H1 (cell line): ENCODE measurements around the gene QSOX2. TPM values are rescaled to one million over a fixed set of nuclear protein-coding genes. Genes with fewer than 3 reads are reported as not detected.

Source experiments
- CTCF ChIA-PET: fragments of 300-600 bp; sonication (Branson Sonifier 250); formaldehyde crosslinking; loops from one replicate; lab custom pipeline; 2021; ENCODE audit not compliant: partially characterized antibody; lab: Charles Lee
- POLR2A ChIA-PET: fragments of 300-600 bp; sonication (Branson Sonifier 250); formaldehyde crosslinking; loops from one replicate; lab custom pipeline; 2021; ENCODE audit warnings: inconsistent platforms; ENCODE audit not compliant: partially characterized antibody; lab: Charles Lee
- DNase-seq, 2 experiments: peaks; one replicate each; pipeline versions ENCODE4 v3.0.0 to v3.0.0-alpha.2; 2010 to 2022; ENCODE audit warnings: low spot score in 2 of 2, low read depth in 1 of 2, mixed read lengths in 1 of 2
- FAIRE-seq: peaks from 2 replicates; lab custom pipeline; 2011; peaks lifted over from hg19 to GRCh38; lab: Jason Lieb, UNC
- H2AFZ ChIP-seq: 2 replicates; pipeline ENCODE4 v1.8.1; 2012; ENCODE audit warnings: low read length, inconsistent platforms
- H2AK5ac ChIP-seq: 2 replicates; pipeline ENCODE4 v1.6.1; 2013; ENCODE audit warnings: low read depth, low read length
- H2BK120ac ChIP-seq: replicated peaks from 2 replicates; pipeline ENCODE3; 2013; ENCODE audit warnings: low read depth, low read length, inconsistent platforms
- H2BK12ac ChIP-seq: 2 replicates; pipeline ENCODE4 v1.6.1; 2013; ENCODE audit warnings: low read depth, low read length
- H2BK15ac ChIP-seq: 2 replicates; pipeline ENCODE4 v1.6.1; 2013; ENCODE audit warnings: low read length
- H2BK20ac ChIP-seq: 2 replicates; pipeline ENCODE4 v1.6.1; 2013; ENCODE audit warnings: low read length
- H2BK5ac ChIP-seq: 2 replicates; pipeline ENCODE4 v1.6.1; 2013; ENCODE audit warnings: low read depth, low read length
- H3K14ac ChIP-seq: 2 replicates; pipeline ENCODE4 v1.6.1; 2013; ENCODE audit warnings: inconsistent platforms; ENCODE audit not compliant: insufficient read length
- H3K18ac ChIP-seq: 2 replicates; pipeline ENCODE4 v1.6.1; 2013; ENCODE audit warnings: low read length; ENCODE audit errors: extremely low read depth
- H3K23ac ChIP-seq: 2 replicates; pipeline ENCODE4 v1.6.1; 2013; ENCODE audit warnings: inconsistent platforms; ENCODE audit not compliant: insufficient read length
- H3K23me2 ChIP-seq: 2 replicates; pipeline ENCODE4 v1.6.1; 2013; ENCODE audit warnings: low read depth, low read length
- H3K27ac ChIP-seq: 2 replicates; pipeline ENCODE4 v1.6.1; 2011; ENCODE audit warnings: low read depth, low read length, inconsistent platforms
- H3K27me3 ChIP-seq, 4 experiments: replicated peaks in 1 of 4; 1 replicate in 1 of 4; 2 replicates in 3 of 4; pipeline versions ENCODE4 v1.6.1 to v1.8.1; 2011 to 2013; ENCODE audit warnings: low read length in 3 of 4, mild to moderate bottlenecking in 3 of 4, inconsistent platforms in 2 of 4, mixed read lengths in 2 of 4, moderate library complexity in 1 of 4; ENCODE audit not compliant: control insufficient read depth in 3 of 4, insufficient read depth in 3 of 4; ENCODE audit errors: extremely low read depth in 1 of 4
- H3K36me3 ChIP-seq, 4 experiments: 2 replicates each; pipeline versions ENCODE4 v1.6.1 to v1.8.1; 2011 to 2013; ENCODE audit warnings: mild to moderate bottlenecking in 4 of 4, low read length in 3 of 4, moderate library complexity in 2 of 4, control low read depth in 1 of 4, inconsistent platforms in 1 of 4; ENCODE audit not compliant: insufficient read depth in 4 of 4, control insufficient read depth in 2 of 4
- H3K4ac ChIP-seq: replicated peaks from 2 replicates; pipeline ENCODE3; 2013; ENCODE audit warnings: low read length, low read depth, mixed read lengths, inconsistent platforms; ENCODE audit not compliant: insufficient read length
- H3K4me1 ChIP-seq, 4 experiments: replicated peaks in 1 of 4; 1 replicate in 1 of 4; 2 replicates in 3 of 4; pipeline versions ENCODE4 v1.6.1 to v1.8.1; 2011 to 2013; ENCODE audit warnings: low read length in 3 of 4, inconsistent platforms in 2 of 4, mixed read lengths in 1 of 4; ENCODE audit not compliant: insufficient read depth in 4 of 4, control insufficient read depth in 3 of 4
- H3K4me2 ChIP-seq, 2 experiments: 2 replicates each; pipeline versions ENCODE4 v1.6.1 to v1.8.1; 2011 to 2013; ENCODE audit warnings: low read depth in 2 of 2, low read length in 2 of 2, control low read depth in 1 of 2, inconsistent platforms in 1 of 2, mild to moderate bottlenecking in 1 of 2; ENCODE audit not compliant: insufficient read depth in 1 of 2
- H3K4me3 ChIP-seq, 4 experiments: fragments of 200-600, 300-600 bp in 1 of 4; sonication (generic), shearing (Covaris generic), sonication (Bioruptor Twin) in 1 of 4; 2 replicates each; pipeline versions ENCODE4 v1.5.1 to v1.8.1; 2011 to 2016; ENCODE audit warnings: low read length in 4 of 4, low read depth in 3 of 4, control low read depth in 2 of 4, inconsistent platforms in 2 of 4, mild to moderate bottlenecking in 2 of 4, mixed read lengths in 1 of 4, moderate library complexity in 1 of 4; ENCODE audit not compliant: insufficient read depth in 2 of 4; ENCODE audit errors: extremely low read depth in 1 of 4
- H3K56ac ChIP-seq: replicated peaks from 2 replicates; pipeline ENCODE3; 2013; ENCODE audit warnings: low read depth, mild to moderate bottlenecking, mixed read lengths, low read length, inconsistent platforms; ENCODE audit not compliant: insufficient read length
- H3K79me1 ChIP-seq: 2 replicates; pipeline ENCODE4 v1.6.1; 2013; ENCODE audit warnings: low read depth, low read length, control low read depth
- H3K79me2 ChIP-seq, 2 experiments: 2 replicates each; pipeline versions ENCODE4 v1.6.1 to v1.8.1; 2012 to 2013; ENCODE audit warnings: low read length in 2 of 2, mild to moderate bottlenecking in 2 of 2, inconsistent platforms in 1 of 2; ENCODE audit not compliant: insufficient read depth in 2 of 2, control insufficient read depth in 1 of 2
- H3K9ac ChIP-seq, 4 experiments: replicated peaks in 1 of 4; 1 replicate in 1 of 4; 2 replicates in 3 of 4; pipeline versions ENCODE4 v1.6.1 to v1.8.1; 2011 to 2013; ENCODE audit warnings: low read depth in 3 of 4, low read length in 3 of 4, control low read depth in 2 of 4, mild to moderate bottlenecking in 2 of 4, moderate library complexity in 2 of 4, inconsistent platforms in 1 of 4; ENCODE audit errors: extremely low read depth in 1 of 4
- H3K9me3 ChIP-seq, 2 experiments: 2 replicates each; pipeline versions ENCODE4 v1.6.1 to v1.8.1; 2012 to 2013; ENCODE audit warnings: mild to moderate bottlenecking in 2 of 2, moderate library complexity in 2 of 2, control low read depth in 1 of 2, inconsistent platforms in 1 of 2, low read depth in 1 of 2, low read length in 1 of 2, mixed read lengths in 1 of 2; ENCODE audit not compliant: insufficient read depth in 2 of 2
- H4K20me1 ChIP-seq, 2 experiments: replicated peaks in 1 of 2; 2 replicates each; pipeline versions ENCODE3 to v1.8.1; 2011 to 2013; ENCODE audit warnings: inconsistent platforms in 2 of 2, low read length in 2 of 2, mild to moderate bottlenecking in 1 of 2; ENCODE audit not compliant: insufficient read depth in 2 of 2, control insufficient read depth in 1 of 2
- H4K5ac ChIP-seq: 2 replicates; pipeline ENCODE4 v1.6.1; 2013; ENCODE audit warnings: low read length, low read depth, mixed read lengths, inconsistent platforms; ENCODE audit not compliant: insufficient read length
- H4K8ac ChIP-seq: 2 replicates; pipeline ENCODE4 v1.8.0; 2013; ENCODE audit warnings: mild to moderate bottlenecking, moderate library complexity, low read length, inconsistent platforms; ENCODE audit not compliant: insufficient read depth; ENCODE audit errors: extremely low read depth
- H4K91ac ChIP-seq: replicated peaks from 2 replicates; pipeline ENCODE3; 2013; ENCODE audit warnings: low read length, mixed read lengths, inconsistent platforms; ENCODE audit not compliant: insufficient read length
- MAFK ChIP-seq: IDR thresholded peaks from 2 replicates; pipeline ENCODE4 v1.6.1; 2012; ENCODE audit warnings: low read depth, mild to moderate bottlenecking, improper control_type of control experiment, low read length
- ZNF274 ChIP-seq: IDR thresholded peaks from 2 replicates; pipeline ENCODE4 v1.7.0; 2012; ENCODE audit warnings: low read length, borderline replicate concordance; ENCODE audit errors: extremely low read depth
- WGBS, 2 experiments: shearing (Covaris generic) in 1 of 2; methylation state at CpG; one replicate each; pipeline versions ENCODE4 v1.1.6 to v1.1.7; 2013 to 2015; ENCODE audit warnings: low lambda C conversion rate in 2 of 2, mixed read lengths in 2 of 2, inconsistent platforms in 1 of 2, low coverage in 1 of 2, missing lambda C conversion rate in 1 of 2; ENCODE audit not compliant: insufficient replicate concordance in 2 of 2, insufficient coverage in 1 of 2, insufficient read length in 1 of 2; ENCODE audit errors: extremely low coverage in 1 of 2, missing lambda C conversion rate in 1 of 2; 5-methylcytosine and 5-hydroxymethylcytosine counted together
- polyA plus RNA-seq, 7 experiments: library from polyadenylated mRNA; depleted of rRNA in 3 of 7; stranded (reverse) in 5 of 7; unstranded in 2 of 7; fragments of >200 nt in 5 of 7; fragments of 200-250 nt in 2 of 7; gene quantifications; 1 replicate in 5 of 7; 2 replicates in 1 of 7; 4 replicates in 1 of 7; pipeline versions ENCODE4 v1.2.1 to v1.2.3, GENCODE V29; 2011 to 2013; ENCODE audit warnings: missing spikeins in 2 of 7, mixed read lengths in 2 of 7
- total RNA-seq: library from RNA; stranded (reverse); fragmentation: NEBNext Ultra II Directional; extraction: Animal tissue kit (Norgen Biotek cat#: 25700); gene quantifications from 2 replicates; pipeline ENCODE4 v1.2.1, GENCODE V29; 2021

QSOX2 gene
- total and polyA plus RNA-seq, 2 of the 8 experiments (the other 6 are each of a cell fraction or from before 2014, with no cell fraction given), result 18.0 to 28.6 TPM

GRCh38 chr9:136258299-136258625 lies 12.7 kb upstream of the QSOX2 start:
- Histone ChIP-seq H4K20me1 (no peaks in the 10 kb centered on the region), H4K91ac (no peak overlapping the region), H3K4me1 (peaks cover 0 to 4% (median under 1%) of the 10 kb centered on the region in 4 experiments; a peak in 2 of 7 replicates), H3K14ac (no peak overlapping the region), H3K9ac (no peak overlapping the region), H3K4me3 (no peak overlapping the region), H3K9me3 (no peaks in the 10 kb centered on the region), H3K4me2 (no peak overlapping the region), H2BK5ac (no peak overlapping the region), H3K79me1 (no peaks in the 10 kb centered on the region), H2BK12ac (no peak overlapping the region), H3K23me2 (no peaks in the 10 kb centered on the region), H3K27ac (no peak overlapping the region), H2BK20ac (no peak overlapping the region), H3K4ac (no peak overlapping the region), H2BK120ac (no peak overlapping the region), H3K56ac (no peak overlapping the region), H3K18ac (no peak overlapping the region), H2AFZ (no peak overlapping the region), H3K36me3 (no peaks in the 10 kb centered on the region), H2AK5ac (no peak overlapping the region), H4K8ac (no peak overlapping the region), H3K27me3 (no peaks in the 10 kb centered on the region), H2BK15ac (no peak overlapping the region), H3K23ac (no peak overlapping the region), H3K79me2 (no peaks in the 10 kb centered on the region), H4K5ac (no peak overlapping the region)
- POLR2A ChIA-PET, result interaction anchor here (0.6 to 1.0 kb wide), 2 partner anchors 47 to 52 kb away, joined by 3 read pairs; no protein-coding TSS in a partner anchor
- CTCF ChIA-PET, result interaction anchor here (0.7 to 1.1 kb wide), 3 partner anchors 14 to 1063 kb away, joined by 3 read pairs; no protein-coding TSS in a partner anchor
- WGBS, 2 experiments, result 85% methylated on average over 13 of the region's 13 CpGs; no CpG with 5 or more reads in 1 of the 2 experiments
- DNase-seq (no peak), FAIRE-seq (no peak)
- no peak for TF ChIP-seq MAFK
- no peak for TF ChIP-seq ZNF274
